ENCODE data around the gene RIMS4.

DNA sequence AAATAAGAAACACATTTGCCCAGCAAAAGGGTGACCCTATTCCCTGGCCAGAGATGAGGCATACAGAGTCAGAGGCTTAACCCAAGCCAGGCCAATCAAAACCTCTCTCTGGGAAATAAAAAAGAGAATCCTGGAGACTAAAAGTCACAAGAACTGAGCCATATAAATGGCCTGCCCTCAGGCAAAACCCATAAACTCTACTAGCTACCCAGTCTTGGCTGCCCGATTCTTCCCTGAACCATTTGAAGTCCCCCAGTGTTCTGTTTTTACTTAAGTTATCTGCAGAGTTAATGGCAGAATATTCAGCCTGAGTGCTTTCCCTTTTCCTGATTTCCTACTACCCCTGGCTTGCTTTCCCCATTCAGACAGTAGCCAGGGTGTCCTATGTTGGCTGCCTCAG, 50.8 kb downstream of the RIMS4 start:
- TF ChIP-seq CTCF (IDR thresholded peaks at IDR 0.05; ENCODE audit: borderline replicate concordance, extremely low read depth, low read length, poor library complexity, severe bottlenecking) (no peak), EZH2 (IDR thresholded peaks at IDR 0.05; ENCODE audit: borderline replicate concordance, low read depth, low read length, severe bottlenecking) (no peak)

Measured in DND-41 (cell line).